Parietal lobe (tissue), 2 donors: Measurements from ENCODE around the gene SETD1A. TPM values are rescaled to one million over a fixed set of nuclear protein-coding genes. Genes with fewer than 3 reads are reported as not detected.

Experiments used
- small RNA-seq: library from RNA; depleted of rRNA; stranded (forward); fragments of <200 nt; gene quantifications from one replicate; pipeline ENCODE3, GENCODE V24; 2014; ENCODE audit warnings: low replicate concordance
- total RNA-seq: library from RNA; depleted of rRNA; stranded (reverse); fragments of >200 nt; gene quantifications from one replicate; pipeline ENCODE4 v1.2.3, GENCODE V29; 2014

Gene SETD1A
- 5.0 TPM for total RNA-seq

GRCh38 chr16:30957456-30958174, at the start of gene SETD1A:
Gene SETD1A (plus strand): TSS chr16:30957754. CDS start chr16:30958732, 978 bp downstream.

GRCh38 chr16:30923554-30924075, 33.9 kb upstream of the SETD1A start, which contains the start of gene FBXL19:
Gene FBXL19 (plus strand): TSS chr16:30923572. CDS start chr16:30925755, 2,183 bp downstream.

GRCh38 chr16:30948667-30949649, 8.6 kb upstream of the SETD1A start, which contains the start of gene ORAI3:
Gene ORAI3 (plus strand): TSS chr16:30949068. CDS start chr16:30949290, 222 bp downstream.

GRCh38 chr16:30984669-30985400, 27.3 kb downstream of the SETD1A start, which contains the start of gene HSD3B7:
Gene HSD3B7 (plus strand): TSS chr16:30985207. CDS start chr16:30985659, 452 bp downstream.

GRCh38 chr16:31010585-31011325, 53.2 kb downstream of the SETD1A start, which contains the start of gene STX1B:
Gene STX1B (minus strand): TSS chr16:31010638. CDS start chr16:31010396, 242 bp downstream.

GRCh38 chr16:31032736-31033708, 75.5 kb downstream of the SETD1A start, which contains the start of gene STX4:
Gene STX4 (plus strand): TSS chr16:31033558. CDS start chr16:31033806, 248 bp downstream.

Small RNA genes lying within 50 kb of the gene (small RNA-seq; reads per million reads assigned to genes)
- gene AC135048.1: not detected

Other genes starting within 250 kb of the SETD1A start
- gene PHKG2, start 209.3 kb upstream of the SETD1A start, total RNA-seq: 12.8 TPM
- gene CFAP119, start 195.7 kb upstream of the SETD1A start, total RNA-seq: 5.3 TPM
- gene RNF40, start 195.4 kb upstream of the SETD1A start, total RNA-seq: 124 TPM
- 18.8 TPM for gene ZNF629, start 170.5 kb upstream of the SETD1A start, total RNA-seq
- 47.3 TPM for gene BCL7C, start 63.7 kb upstream of the SETD1A start, total RNA-seq
- gene CTF1, start 61.1 kb upstream of the SETD1A start, total RNA-seq: 0.31 TPM
- 45.4 TPM for gene FBXL19, start 34.2 kb upstream of the SETD1A start, total RNA-seq
- gene ORAI3, start 8.7 kb upstream of the SETD1A start, total RNA-seq: 3.8 TPM
- 0.94 TPM for gene HSD3B7, start 27.5 kb downstream of the SETD1A start, total RNA-seq
- gene STX1B, start 52.9 kb downstream of the SETD1A start, total RNA-seq: 31.6 TPM
- 26.3 TPM for gene STX4, start 75.8 kb downstream of the SETD1A start, total RNA-seq
- gene ZNF668, start 116.5 kb downstream of the SETD1A start, total RNA-seq: 10.3 TPM
- gene ZNF646, start 116.7 kb downstream of the SETD1A start, total RNA-seq: 20.3 TPM
- gene PRSS53, start 131.2 kb downstream of the SETD1A start, total RNA-seq: 8.1 TPM
- gene VKORC1, start 137.0 kb downstream of the SETD1A start, total RNA-seq: 39.4 TPM
- gene BCKDK, start 150.6 kb downstream of the SETD1A start, total RNA-seq: 21.6 TPM
- gene KAT8, start 159.9 kb downstream of the SETD1A start, total RNA-seq: 49.5 TPM
- not detected for gene PRSS8, start 178.0 kb downstream of the SETD1A start, total RNA-seq
- gene PRSS36, start 192.3 kb downstream of the SETD1A start, total RNA-seq: 0.31 TPM
- 119 TPM for gene FUS, start 222.4 kb downstream of the SETD1A start, total RNA-seq
- gene PYCARD, start 245.0 kb downstream of the SETD1A start, total RNA-seq: 1.3 TPM